Measurements from ENCODE around the gene RASGEF1C. TPM values are rescaled to one million over a fixed set of nuclear protein-coding genes. Genes with fewer than 3 reads are reported as not detected.

The RASGEF1C gene
- total and polyA plus RNA-seq, 10 of the 15 experiments (the other 5 are each of a cell fraction or from before 2014, with no cell fraction given), result not detected

DNA sequence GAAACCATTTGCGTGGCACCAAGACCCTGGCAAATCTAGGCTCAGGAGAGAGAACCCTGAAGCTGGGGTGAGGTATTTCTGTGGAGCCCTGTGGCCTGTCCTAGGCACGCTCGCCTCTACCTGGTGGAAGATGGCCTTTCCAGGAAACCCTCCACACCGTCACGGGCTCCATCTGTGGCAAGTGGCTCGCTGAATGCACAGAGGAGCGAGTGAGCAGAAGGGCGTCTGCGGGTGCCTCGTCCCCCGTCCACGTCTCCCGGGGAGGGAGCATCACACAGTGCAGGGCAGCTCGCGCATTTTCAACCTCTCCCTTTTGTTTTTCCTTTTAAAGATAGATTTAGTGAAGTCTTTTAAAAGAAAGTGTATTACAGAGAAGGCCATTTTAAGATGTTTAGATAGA lies 25.3 kb upstream of the RASGEF1C start:
- Histone ChIP-seq H3K9ac (ENCODE audit: control insufficient read depth, insufficient read depth, low read length) (no peak overlapping the region), H3K4me2 (ENCODE audit: control insufficient read depth, insufficient read depth) (no peak overlapping the region), H3K36me3 (ENCODE audit: control insufficient read depth in 2 of 2, insufficient read depth in 2 of 2, low read length in 1 of 2) (peaks cover 3 to 15% of the 10 kb centered on the region in 2 experiments; a peak in 3 of 4 replicates), H3K27me3 (replicated peaks in 1 of 2; ENCODE audit: control insufficient read depth in 2 of 2, insufficient read depth in 2 of 2, low read length in 1 of 2) (no peaks in the 10 kb centered on the region), H3K4me3 (no peak overlapping the region), H3K4me1 (ENCODE audit: control insufficient read depth, insufficient read depth, low read length) (no peaks in the 10 kb centered on the region), H3K79me2 (ENCODE audit: control insufficient read depth, insufficient read depth, low read length) (no peaks in the 10 kb centered on the region), H3K27ac (ENCODE audit: control insufficient read depth, insufficient read depth) (no peak overlapping the region), H3K9me3 (replicated peaks; ENCODE audit: control insufficient read depth, insufficient read depth, low read length) (no peaks in the 10 kb centered on the region; the same call in 2 of the 3 replicates), H4K20me1 (ENCODE audit: control insufficient read depth, insufficient read depth) (no peaks in the 10 kb centered on the region), H2AFZ (ENCODE audit: control insufficient read depth, low read depth, low read length) (no peak overlapping the region)
- WGBS (ENCODE audit: insufficient coverage, insufficient replicate concordance, low lambda C conversion rate, missing lambda C conversion rate), result 96% methylated on average over 15 of the region's 15 CpGs
- DNase-seq (ENCODE audit: low read depth, low spot score) (no peak), ATAC-seq (no peak), FAIRE-seq (no peak)
- ChIA-PET RAD21 (ENCODE audit: unreplicated experiment) (no interaction called here), SMC1A (ENCODE audit: uncharacterized antibody, unreplicated experiment) (no interaction called here), CTCF (no interaction called here), POLR2A (no interaction called here)
- intact Hi-C loops (cut with micrococcal nuclease; ENCODE audit: unreplicated experiment), result no loop called here
- in situ Hi-C loops (cut with MboI), result no loop called here
- BruUV-seq (replicated peaks), result no TSS peak
- TF ChIP-seq ETV6 (conservative IDR thresholded peaks at IDR 0.05 in 1 of 2, IDR thresholded peaks at IDR 0.05 in 1 of 2; ENCODE audit: borderline replicate concordance in 1 of 2, low read depth in 1 of 2) (no peak), POLR2AphosphoS2 (IDR thresholded peaks at IDR 0.05; ENCODE audit: low read depth, low read length) (no peak), RB1 (IDR thresholded peaks at IDR 0.05; ENCODE audit: borderline replicate concordance) (no peak)

DNA sequence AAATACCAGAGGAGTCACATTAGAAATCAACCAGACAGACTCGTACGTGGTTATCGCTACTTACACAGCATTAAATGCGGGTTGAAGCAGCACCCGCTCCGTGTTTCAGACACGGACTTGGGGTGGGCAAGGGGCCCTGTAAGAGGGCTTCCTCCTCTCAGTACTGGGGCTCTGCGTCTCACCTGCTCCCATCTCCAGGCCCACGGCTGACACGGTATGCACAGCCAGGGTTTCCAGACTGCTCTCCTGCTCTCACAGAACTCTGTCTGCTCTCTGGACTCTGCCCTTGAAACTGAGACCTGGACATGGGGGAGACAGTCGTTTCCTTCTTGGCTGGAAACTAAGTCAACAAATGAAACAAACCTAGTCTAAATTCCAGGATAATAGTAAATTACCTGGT lies 24.7 kb upstream of the RASGEF1C start:
- BruUV-seq (replicated peaks), result no TSS peak
- no peak for FAIRE-seq

More for the DNA sequence above, 24.7 kb upstream of the RASGEF1C start:
- in situ Hi-C loops (cut with MboI) (no loop called here), intact Hi-C loops (cut with micrococcal nuclease; ENCODE audit: unreplicated experiment) (no loop called here)
- SMC1A ChIA-PET (ENCODE audit: uncharacterized antibody, unreplicated experiment), result no interaction called here
- Histone ChIP-seq H3K9ac (ENCODE audit: control insufficient read depth, insufficient read depth, low read length) (no peak overlapping the region), H3K79me2 (ENCODE audit: control insufficient read depth, insufficient read depth, low read length) (no peaks in the 10 kb centered on the region), H3K4me2 (ENCODE audit: control insufficient read depth, insufficient read depth) (no peak overlapping the region), H3K4me1 (ENCODE audit: control insufficient read depth, insufficient read depth, low read length) (no peaks in the 10 kb centered on the region), H3K27me3 (replicated peaks in 1 of 2; ENCODE audit: control insufficient read depth in 2 of 2, insufficient read depth in 2 of 2, low read length in 1 of 2) (no peaks in the 10 kb centered on the region), H2AFZ (ENCODE audit: control insufficient read depth, low read depth, low read length) (no peak overlapping the region), H3K27ac (ENCODE audit: control insufficient read depth, insufficient read depth) (no peak overlapping the region), H3K9me3 (replicated peaks; ENCODE audit: control insufficient read depth, insufficient read depth, low read length) (no peaks in the 10 kb centered on the region; the same call in 2 of the 3 replicates), H4K20me1 (ENCODE audit: control insufficient read depth, insufficient read depth) (no peaks in the 10 kb centered on the region), H3K36me3 (ENCODE audit: control insufficient read depth in 2 of 2, insufficient read depth in 2 of 2, low read length in 1 of 2) (peaks cover 3 to 12% of the 10 kb centered on the region in 2 experiments; a peak in 3 of 4 replicates), H3K4me3 (no peak overlapping the region)
- CTCF ChIA-PET, result no interaction called here
- DNase-seq (ENCODE audit: low read depth, low spot score) (no peak), ATAC-seq (no peak)
- WGBS (ENCODE audit: insufficient coverage, insufficient replicate concordance, low lambda C conversion rate, missing lambda C conversion rate), result 98% methylated on average over 11 of the region's 11 CpGs
- RAD21 ChIA-PET (ENCODE audit: unreplicated experiment), result no interaction called here
- no peak for TF ChIP-seq ZBED1 (IDR thresholded peaks at IDR 0.05; ENCODE audit: borderline replicate concordance)
- no peak for TF ChIP-seq CHD4 (IDR thresholded peaks at IDR 0.05)
- TF ChIP-seq ASH2L (IDR thresholded peaks at IDR 0.05; ENCODE audit: borderline replicate concordance, low read depth), result no peak
- TF ChIP-seq SREBF2 (IDR thresholded peaks at IDR 0.05; ENCODE audit: low read length), result no peak
- TF ChIP-seq IRF4 (IDR thresholded peaks at IDR 0.05; ENCODE audit: low read depth, low read length), result no peak
- no peak for TF ChIP-seq NFYB (IDR thresholded peaks at IDR 0.05; ENCODE audit: insufficient read depth, low read depth, low read length)
- TF ChIP-seq YY1 (IDR thresholded peaks at IDR 0.05; ENCODE audit: low read depth, low read length), result no peak
- TF ChIP-seq BRCA1 (IDR thresholded peaks at IDR 0.05; ENCODE audit: low read depth, low read length), result no peak
- TF ChIP-seq RB1 (IDR thresholded peaks at IDR 0.05; ENCODE audit: borderline replicate concordance), result no peak
- POLR2A ChIA-PET, result no interaction called here

Data from GM12878 (cell line).